Right atrium auricular region (tissue), 2 donors: ENCODE measurements around the gene CLMP. TPM values are rescaled to one million over a fixed set of nuclear protein-coding genes. Genes with fewer than 3 reads are reported as not detected.

Experiments
- DNase-seq: peaks from one replicate; pipeline ENCODE4 v3.0.0-alpha.2; 2019; ENCODE audit warnings: low spot score
- H3K27ac ChIP-seq, 2 donors: fragments of 200-600 bp; sonication (generic); 1 replicate in 1 of 2; 2 replicates in 1 of 2; pipeline ENCODE4 v1.5.1; 2016 to 2019
- H3K27me3 ChIP-seq, 2 donors: fragments of 200-600 bp; sonication (generic); one replicate each; pipeline versions ENCODE4 v1.5.1 to v1.6.0; 2017 to 2019
- H3K36me3 ChIP-seq: fragments of 200-600 bp; sonication (generic); one replicate; pipeline ENCODE4 v1.5.1; 2016
- H3K4me1 ChIP-seq, 2 donors: fragments of 200-600 bp; sonication (generic); one replicate each; pipeline versions ENCODE4 v1.5.1 to v1.6.0; 2017 to 2019
- H3K4me3 ChIP-seq, 2 donors: fragments of 200-600 bp; sonication (generic); 1 replicate in 1 of 2; 2 replicates in 1 of 2; pipeline ENCODE4 v1.5.1; 2017 to 2019; ENCODE audit warnings: mild to moderate bottlenecking in 1 of 2, moderate library complexity in 1 of 2
- H3K9me3 ChIP-seq, 2 donors: fragments of 200-600 bp; sonication (generic); one replicate each; pipeline ENCODE4 v1.5.1; 2019
- total RNA-seq, 2 donors: library from RNA; depleted of rRNA; stranded (reverse); fragments of >200 nt; gene quantifications; one replicate each; pipeline ENCODE4 v1.1.0, GENCODE V29; 2016
- TF ChIP-seq, protein P1 (sequence below), 2 donors: fragments of 200-600 bp; sonication (generic); IDR thresholded peaks; one replicate each; pipeline ENCODE4 v1.5.1; 2019; ENCODE audit warnings: antibody characterized with exemption in 2 of 2

Gene CLMP
- total RNA-seq, 2 donors from 2014 or later: 8.4 to 34.3 TPM

DNA sequence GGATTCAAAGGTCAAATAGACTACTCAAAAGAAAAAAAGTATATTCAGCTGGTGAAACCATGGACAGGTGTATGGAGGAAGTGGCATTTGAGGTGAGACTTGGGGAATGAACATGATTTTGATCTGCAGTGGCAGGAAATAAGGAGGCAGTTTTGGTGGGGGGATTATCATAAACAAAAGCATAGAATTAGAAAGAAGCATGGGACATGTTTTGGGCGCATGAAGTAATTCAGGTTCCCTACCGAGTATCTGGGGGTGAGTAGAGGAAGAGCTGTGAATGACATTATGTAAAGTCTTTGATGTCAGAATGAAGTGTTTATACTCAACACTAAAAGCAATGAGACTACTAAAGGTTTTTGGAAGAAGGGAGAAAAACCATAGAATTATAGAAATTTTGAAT, 3.1 kb downstream of the CLMP start:
- DNase-seq: no peak
- Histone ChIP-seq H3K9me3 (no peaks in the 10 kb centered on the region), H3K27me3 (peaks cover 0 to 5% of the 10 kb centered on the region in 2 donors), H3K36me3 (no peaks in the 10 kb centered on the region), H3K27ac (no peak overlapping the region), H3K4me1 (peaks cover 0 to 15% of the 10 kb centered on the region in 2 donors), H3K4me3 (no peak overlapping the region)
- TF ChIP-seq, protein P1, sequence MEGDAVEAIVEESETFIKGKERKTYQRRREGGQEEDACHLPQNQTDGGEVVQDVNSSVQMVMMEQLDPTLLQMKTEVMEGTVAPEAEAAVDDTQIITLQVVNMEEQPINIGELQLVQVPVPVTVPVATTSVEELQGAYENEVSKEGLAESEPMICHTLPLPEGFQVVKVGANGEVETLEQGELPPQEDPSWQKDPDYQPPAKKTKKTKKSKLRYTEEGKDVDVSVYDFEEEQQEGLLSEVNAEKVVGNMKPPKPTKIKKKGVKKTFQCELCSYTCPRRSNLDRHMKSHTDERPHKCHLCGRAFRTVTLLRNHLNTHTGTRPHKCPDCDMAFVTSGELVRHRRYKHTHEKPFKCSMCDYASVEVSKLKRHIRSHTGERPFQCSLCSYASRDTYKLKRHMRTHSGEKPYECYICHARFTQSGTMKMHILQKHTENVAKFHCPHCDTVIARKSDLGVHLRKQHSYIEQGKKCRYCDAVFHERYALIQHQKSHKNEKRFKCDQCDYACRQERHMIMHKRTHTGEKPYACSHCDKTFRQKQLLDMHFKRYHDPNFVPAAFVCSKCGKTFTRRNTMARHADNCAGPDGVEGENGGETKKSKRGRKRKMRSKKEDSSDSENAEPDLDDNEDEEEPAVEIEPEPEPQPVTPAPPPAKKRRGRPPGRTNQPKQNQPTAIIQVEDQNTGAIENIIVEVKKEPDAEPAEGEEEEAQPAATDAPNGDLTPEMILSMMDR (IDR thresholded peaks at IDR 0.05): no peak

DNA sequence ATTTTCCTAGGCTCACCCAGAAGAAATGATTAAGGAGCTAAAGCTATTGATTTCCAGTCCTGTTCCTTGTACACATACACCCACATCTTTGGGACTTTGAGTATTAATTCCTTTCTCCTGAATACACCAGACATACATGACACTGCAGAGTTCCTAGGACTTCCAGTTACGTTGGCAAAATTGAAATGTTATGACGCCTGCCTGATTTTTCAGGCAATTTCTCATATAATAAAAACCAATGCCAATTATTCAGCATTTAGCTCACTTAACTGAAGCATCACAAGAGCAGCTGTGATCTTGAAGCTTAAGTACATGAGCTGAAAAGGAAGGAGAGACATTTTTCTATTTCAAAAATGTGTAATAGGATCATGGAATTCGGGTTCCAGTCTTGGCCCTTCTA, 4.5 kb downstream of the CLMP start:
- no peak overlapping the region for H3K27ac ChIP-seq
- DNase-seq: no peak
- no peaks in the 10 kb centered on the region for H3K36me3 ChIP-seq
- H3K27me3 ChIP-seq: no peaks in the 10 kb centered on the region
- TF ChIP-seq, protein P1 (IDR thresholded peaks at IDR 0.05): no peak
- H3K4me3 ChIP-seq: no peak overlapping the region
- H3K9me3 ChIP-seq: no peaks in the 10 kb centered on the region
- peaks cover 0 to 6% of the 10 kb centered on the region in 2 donors for H3K4me1 ChIP-seq

DNA sequence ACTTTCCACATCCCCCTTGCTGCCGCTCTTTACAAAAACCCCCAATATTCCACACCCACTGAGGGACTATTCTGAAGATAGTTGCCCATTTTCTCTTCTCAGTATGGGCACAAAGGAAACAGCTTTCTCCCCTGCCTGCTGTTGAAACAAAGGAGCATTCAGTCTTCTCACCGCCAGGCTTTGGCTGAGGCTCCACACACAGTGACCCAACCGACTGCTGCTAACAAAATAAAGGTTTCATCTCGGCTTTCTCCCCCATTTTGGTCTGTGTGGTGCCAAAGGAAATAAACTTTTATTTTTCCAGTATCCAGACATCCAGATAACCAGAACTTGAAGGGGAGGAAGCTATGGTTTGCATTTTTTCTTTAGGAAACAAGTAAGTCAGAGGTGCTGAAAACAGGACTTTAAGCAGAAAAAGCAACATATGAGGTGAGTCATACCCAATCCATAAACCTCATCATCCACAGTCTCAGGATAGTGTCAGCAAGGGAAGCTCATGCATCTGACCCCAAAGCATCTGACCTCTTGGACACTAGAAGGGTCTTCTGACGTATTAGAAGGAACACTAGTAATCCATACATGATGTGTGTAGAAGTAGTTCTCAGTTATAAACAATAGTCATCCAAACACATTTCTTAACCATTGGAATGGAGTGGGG, 6.4 kb downstream of the CLMP start:
- H3K4me3 ChIP-seq: no peak overlapping the region
- DNase-seq: no peak

DNA sequence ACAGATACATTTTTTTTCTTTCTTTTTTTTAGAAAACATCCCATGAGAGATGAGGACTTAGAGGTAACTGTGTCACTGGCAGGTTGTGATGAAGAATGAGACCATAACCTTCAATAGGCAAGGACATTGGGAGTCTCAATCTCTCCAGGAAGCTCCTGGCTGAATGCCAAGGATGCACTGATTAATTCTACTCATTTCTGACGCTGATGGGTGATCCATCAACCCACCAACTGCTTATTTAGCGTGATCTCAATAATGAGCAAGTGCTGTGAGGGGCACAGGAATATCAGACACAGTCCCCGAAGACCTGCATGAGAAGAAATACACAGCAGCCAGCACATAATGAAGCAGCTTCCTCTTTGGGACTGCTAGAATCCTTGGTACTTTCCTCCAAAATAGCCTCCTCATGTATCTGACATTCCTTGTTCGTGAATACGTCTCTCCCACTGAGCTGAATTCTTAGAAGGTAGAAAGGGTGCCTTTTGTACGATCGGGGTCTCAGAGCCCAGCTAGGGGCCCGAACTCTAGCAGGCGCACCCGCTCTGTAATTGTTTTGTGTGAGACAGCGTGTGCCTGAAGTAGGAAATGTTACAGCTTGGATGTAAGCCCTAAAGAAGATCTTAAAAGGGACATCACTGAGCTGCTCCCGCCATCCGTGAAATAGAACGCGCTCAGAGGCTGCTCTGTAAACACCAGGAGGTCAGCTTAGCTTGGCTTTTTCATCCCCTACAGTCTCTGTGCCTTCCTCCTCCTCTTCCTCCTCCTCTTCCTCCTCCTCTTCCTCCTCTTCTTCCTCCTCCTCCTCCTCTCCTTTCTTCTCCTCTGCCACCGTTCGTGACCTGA, 7.2 kb downstream of the CLMP start:
- Histone ChIP-seq H3K9me3 (no peaks in the 10 kb centered on the region), H3K4me1 (no peaks in the 10 kb centered on the region), H3K27ac (peak overlapping the region; percentile 24 to 52), H3K4me3 (no peak overlapping the region), H3K27me3 (no peaks in the 10 kb centered on the region), H3K36me3 (no peaks in the 10 kb centered on the region)
- TF ChIP-seq, protein P1 (IDR thresholded peaks at IDR 0.05): no peak
- DNase-seq: no peak

More for the DNA sequence above, 6.4 kb downstream of the CLMP start:
- no peaks in the 10 kb centered on the region for H3K9me3 ChIP-seq
- H3K27ac ChIP-seq: peak overlapping the region; percentile 24 to 52
- H3K27me3 ChIP-seq: no peaks in the 10 kb centered on the region
- H3K4me1 ChIP-seq: no peaks in the 10 kb centered on the region
- H3K36me3 ChIP-seq: no peaks in the 10 kb centered on the region
- TF ChIP-seq, protein P1 (IDR thresholded peaks at IDR 0.05): no peak

DNA sequence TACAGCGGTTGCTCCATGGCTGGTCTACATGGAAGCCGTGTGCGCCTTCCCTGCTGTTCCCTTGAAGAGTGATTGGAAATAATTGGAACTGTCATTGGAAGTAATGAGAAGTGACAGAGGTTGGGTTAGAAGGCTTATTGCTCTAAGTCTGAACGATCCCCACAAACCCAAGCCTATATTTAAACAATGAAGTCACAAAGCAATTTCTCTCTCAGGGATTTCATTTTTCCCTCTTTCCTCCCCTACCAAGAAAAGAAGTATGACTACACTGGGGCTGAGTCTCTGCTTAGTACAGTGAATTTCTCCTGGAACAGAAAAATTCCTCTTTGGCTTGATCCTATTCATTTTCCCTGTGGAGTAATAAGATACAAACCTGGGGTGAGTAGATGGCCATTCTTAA, 7.8 kb downstream of the CLMP start:
- Histone ChIP-seq H3K36me3 (no peaks in the 10 kb centered on the region), H3K4me1 (no peaks in the 10 kb centered on the region), H3K4me3 (no peak overlapping the region), H3K9me3 (no peaks in the 10 kb centered on the region), H3K27me3 (no peaks in the 10 kb centered on the region), H3K27ac (no peak overlapping the region)
- DNase-seq: no peak
- TF ChIP-seq, protein P1 (IDR thresholded peaks at IDR 0.05): no peak
